Suprapubic skin (tissue), 4 donors: Measurements from ENCODE around the gene LLPH.

ENCODE experiments used
- CTCF ChIP-seq, 2 donors: fragments of 200-600 bp in 1 of 2; fragments of 450-650 bp in 1 of 2; sonication (generic) in 1 of 2; IDR thresholded peaks; one replicate each; pipeline ENCODE4 v1.5.1; 2016 to 2019; ENCODE audit warnings: antibody characterized with exemption in 2 of 2, mild to moderate bottlenecking in 1 of 2, moderate library complexity in 1 of 2
- POLR2A ChIP-seq, 2 donors: fragments of 450-650 bp; IDR thresholded peaks; one replicate each; pipeline ENCODE4 v1.6.1; 2017; ENCODE audit warnings: antibody characterized with exemption in 2 of 2, mild to moderate bottlenecking in 2 of 2, moderate library complexity in 2 of 2
- POLR2AphosphoS5 ChIP-seq, 3 donors: sonication (generic); formaldehyde crosslinking; IDR thresholded peaks; one replicate each; pipeline ENCODE4 v1.6.1; 2017; ENCODE audit warnings: antibody characterized with exemption in 3 of 3

DNA sequence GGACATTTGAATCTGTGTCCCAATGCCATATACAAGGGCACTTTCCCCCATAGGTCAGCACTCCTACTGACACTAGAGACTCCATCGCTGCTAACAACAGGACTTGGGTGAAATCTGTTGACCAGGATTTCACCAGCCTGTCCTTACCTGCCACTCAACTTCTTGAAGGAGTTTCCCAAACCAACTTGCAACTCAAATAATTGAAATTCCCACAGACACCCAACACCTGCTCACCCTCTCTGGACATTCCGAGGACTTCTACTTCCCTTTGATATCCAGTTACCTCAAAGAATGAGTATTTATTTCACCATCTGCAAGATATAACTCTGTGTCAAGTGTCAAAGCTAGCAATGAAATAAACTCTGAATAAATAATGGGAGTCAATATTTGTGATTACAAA, 44.6 kb downstream of the LLPH start:
- no peak for TF ChIP-seq POLR2A (IDR thresholded peaks at IDR 0.05)
- no peak for TF ChIP-seq CTCF (IDR thresholded peaks at IDR 0.05)
- TF ChIP-seq POLR2AphosphoS5 (IDR thresholded peaks at IDR 0.05), result no peak
